Stimulated activated naive CD8-positive, alpha-beta T cell treated with anti-CD3 and anti-CD28 coated beads, Interleukin-15, amount 100 ng/mL, for 72 hours (primary cell): Measurements from ENCODE around the gene ABI2.
A peak's percentile ranks its signal among the peaks of the same experiment; 100 is the strongest.
"Not testable (repeated sequence)": the region's sequence is repeated elsewhere in the genome, so short reads cannot be mapped to it uniquely, and the experiment has no call there.

ENCODE experiments used
- ATAC-seq: fragments of 150-1000 bp; cut with Tn5 transposase; 2 replicates; pipeline ENCODE4 v1.10.0; 2021; ENCODE audit warnings: mild to moderate bottlenecking, moderate library complexity
- DNase-seq, 2 donors: peaks; one replicate each; pipeline ENCODE4 v3.0.0; 2021 to 2022
- H3K27ac Mint-ChIP-seq, 2 donors: one replicate each; pipeline ENCODE4 v1.8.0; 2022; ENCODE audit warnings: mild to moderate bottlenecking in 2 of 2, mixed read lengths in 2 of 2, moderate library complexity in 2 of 2
- H3K27me3 Mint-ChIP-seq: one replicate; pipeline ENCODE4 v1.8.0; 2022; ENCODE audit warnings: mixed read lengths
- H3K4me1 Mint-ChIP-seq: one replicate; pipeline ENCODE4 v1.8.0; 2022; ENCODE audit warnings: mild to moderate bottlenecking, mixed read lengths
- H3K4me3 Mint-ChIP-seq, 2 donors: one replicate each; pipeline ENCODE4 v1.8.0; 2022; ENCODE audit warnings: mild to moderate bottlenecking in 2 of 2, mixed read lengths in 2 of 2, moderate library complexity in 1 of 2
- H3K9me3 Mint-ChIP-seq, 2 donors: one replicate each; pipeline ENCODE4 v1.8.0; 2022; ENCODE audit warnings: mixed read lengths in 2 of 2

Gene ABI2

GRCh38 chr2:203342374-203342773 lies 14.2 kb downstream of the ABI2 start:
- H3K4me1 Mint-ChIP-seq, DNase-seq, H3K9me3 Mint-ChIP-seq, ATAC-seq, H3K27me3 Mint-ChIP-seq, H3K4me3 Mint-ChIP-seq, H3K27ac Mint-ChIP-seq: not testable (repeated sequence)

DNA sequence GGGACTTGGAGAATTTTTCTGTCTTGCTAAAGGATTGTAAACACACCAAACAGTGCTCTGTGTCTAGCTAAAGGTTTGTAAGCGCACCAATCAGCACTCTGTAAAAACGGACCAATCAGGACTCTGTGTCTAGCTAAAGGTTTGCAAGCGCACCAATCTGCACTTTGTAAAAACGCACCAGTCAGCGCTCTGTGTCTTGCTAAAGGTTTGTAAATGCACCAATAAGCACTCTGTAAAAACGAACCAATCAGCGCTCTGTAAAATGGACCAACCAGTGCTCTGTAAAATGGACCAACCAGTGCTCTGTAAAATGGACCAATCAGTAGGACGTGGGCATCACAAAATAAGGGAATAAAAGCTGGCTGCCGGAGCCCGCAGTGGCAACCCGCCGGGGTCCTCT lies 16.5 kb downstream of the ABI2 start:
- Mint-ChIP-seq H3K9me3 (no peaks in the 10 kb centered on the region), H3K27ac (no peak overlapping the region), H3K4me1 (no peaks in the 10 kb centered on the region), H3K27me3 (no peaks in the 10 kb centered on the region), H3K4me3 (no peak overlapping the region)
- DNase-seq (no peak), ATAC-seq (no peak)

GRCh38 chr2:203346612-203347011 lies 18.4 kb downstream of the ABI2 start:
- no peaks in the 10 kb centered on the region for H3K9me3 Mint-ChIP-seq
- H3K27ac Mint-ChIP-seq, result no peak overlapping the region

GRCh38 chr2:203347375-203347774 lies 19.2 kb downstream of the ABI2 start:
- Mint-ChIP-seq H3K4me3 (no peak overlapping the region), H3K9me3 (no peaks in the 10 kb centered on the region), H3K27me3 (no peaks in the 10 kb centered on the region), H3K27ac (no peak overlapping the region), H3K4me1 (no peaks in the 10 kb centered on the region)
- ATAC-seq (no peak), DNase-seq (no peak)

More at GRCh38 chr2:203346612-203347011, 18.4 kb downstream of the ABI2 start:
- ATAC-seq (no peak), DNase-seq (no peak)
- no peaks in the 10 kb centered on the region for H3K27me3 Mint-ChIP-seq
- H3K4me1 Mint-ChIP-seq, result no peaks in the 10 kb centered on the region
- no peak overlapping the region for H3K4me3 Mint-ChIP-seq

DNA sequence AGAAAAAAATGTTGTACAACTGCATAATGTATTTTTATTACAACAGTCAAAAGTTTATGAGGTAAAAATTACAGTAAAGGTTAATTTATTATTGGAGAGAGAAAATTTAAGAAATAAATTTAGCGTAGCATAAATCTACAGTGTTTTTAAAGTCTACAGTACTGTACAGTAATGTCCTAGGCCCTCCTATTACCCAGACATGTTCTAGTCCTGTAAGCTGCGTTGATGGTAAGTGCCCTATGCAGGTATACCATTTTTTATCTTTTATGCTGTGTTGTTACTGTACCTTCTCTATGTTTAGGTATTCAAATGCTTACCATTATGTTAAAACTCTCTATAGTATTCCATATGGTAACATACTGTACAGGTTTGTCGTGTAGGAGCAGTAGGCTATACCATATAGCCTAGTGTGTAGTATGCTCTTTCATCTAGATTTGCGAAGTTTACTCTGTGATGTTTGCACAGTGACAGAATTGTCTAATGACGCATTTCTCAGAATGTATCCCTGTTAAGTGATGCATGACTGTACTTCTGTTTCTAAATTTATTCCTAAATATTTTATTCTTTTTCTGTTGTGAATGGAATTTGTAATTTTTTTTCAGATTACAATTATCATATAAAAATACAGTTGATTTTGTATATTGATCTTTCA lies 24.5 kb downstream of the ABI2 start:
- no peak overlapping the region for H3K27ac Mint-ChIP-seq
- no peaks in the 10 kb centered on the region for H3K27me3 Mint-ChIP-seq
- DNase-seq, result no peak
- no peaks in the 10 kb centered on the region for H3K9me3 Mint-ChIP-seq
- ATAC-seq, result no peak
- H3K4me3 Mint-ChIP-seq, result no peak overlapping the region
- H3K4me1 Mint-ChIP-seq, result no peaks in the 10 kb centered on the region

- H3K27me3 Mint-ChIP-seq, result no peaks in the 10 kb centered on the region
- DNase-seq (no peak), ATAC-seq (no peak)
- H3K27ac Mint-ChIP-seq, result no peak overlapping the region
- no peak overlapping the region for H3K4me3 Mint-ChIP-seq
- H3K4me1 Mint-ChIP-seq, result no peaks in the 10 kb centered on the region
- H3K9me3 Mint-ChIP-seq, result no peaks in the 10 kb centered on the region
Observed at GRCh38 chr2:203354966-203355365, 26.8 kb downstream of the ABI2 start.

DNA sequence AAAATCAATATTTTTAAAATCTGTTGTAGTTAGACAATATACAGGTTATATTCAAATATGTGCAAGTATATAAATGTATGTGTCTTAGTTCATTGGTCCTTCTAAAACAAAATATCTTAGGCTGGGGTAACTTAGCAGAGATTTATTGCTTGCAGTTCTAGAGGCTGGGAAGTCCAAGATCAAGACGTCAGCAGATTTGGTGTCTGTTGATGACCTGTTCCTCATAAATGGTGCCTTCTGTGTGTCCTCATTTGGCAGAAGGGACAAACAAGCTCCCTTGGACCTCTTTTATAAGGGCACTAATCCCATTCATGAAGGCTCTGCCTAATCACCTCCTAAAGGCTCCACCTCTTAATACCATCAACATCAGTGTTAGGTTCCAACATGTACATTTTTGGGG lies 31.3 kb downstream of the ABI2 start:
- Mint-ChIP-seq H3K4me3 (no peak overlapping the region), H3K4me1 (no peaks in the 10 kb centered on the region)
- no peak for DNase-seq

GRCh38 chr2:203360833-203361430 lies 32.7 kb downstream of the ABI2 start:
- no peak for ATAC-seq

More for the DNA sequence above, 31.3 kb downstream of the ABI2 start:
- ATAC-seq, result no peak
- H3K27me3 Mint-ChIP-seq, result no peaks in the 10 kb centered on the region
- no peak overlapping the region for H3K27ac Mint-ChIP-seq
- H3K9me3 Mint-ChIP-seq, result no peaks in the 10 kb centered on the region

GRCh38 chr2:203361495-203361894 lies 33.3 kb downstream of the ABI2 start:
- H3K27ac Mint-ChIP-seq, result peak overlapping the region in 1 of 2 donors; percentile 3
- no peak for DNase-seq
- H3K4me3 Mint-ChIP-seq, result no peak overlapping the region
- no peak for ATAC-seq
- no peaks in the 10 kb centered on the region for H3K27me3 Mint-ChIP-seq
- no peaks in the 10 kb centered on the region for H3K4me1 Mint-ChIP-seq
- H3K9me3 Mint-ChIP-seq, result no peaks in the 10 kb centered on the region

More at GRCh38 chr2:203360833-203361430, 32.7 kb downstream of the ABI2 start:
- Mint-ChIP-seq H3K27ac (no peak overlapping the region), H3K4me1 (no peaks in the 10 kb centered on the region), H3K27me3 (no peaks in the 10 kb centered on the region), H3K9me3 (no peaks in the 10 kb centered on the region), H3K4me3 (no peak overlapping the region)
- no peak for DNase-seq

- Mint-ChIP-seq H3K4me1 (no peaks in the 10 kb centered on the region), H3K4me3 (no peak overlapping the region), H3K27ac (no peak overlapping the region), H3K27me3 (no peaks in the 10 kb centered on the region), H3K9me3 (no peaks in the 10 kb centered on the region)
- no peak for DNase-seq
- ATAC-seq, result no peak
Observed at GRCh38 chr2:203361922-203362321, 33.7 kb downstream of the ABI2 start.

GRCh38 chr2:203366639-203367466 lies 38.7 kb downstream of the ABI2 start:
- Mint-ChIP-seq H3K4me3 (no peak overlapping the region), H3K27ac (no peak overlapping the region), H3K27me3 (no peaks in the 10 kb centered on the region)

GRCh38 chr2:203372706-203373105 lies 44.5 kb downstream of the ABI2 start:
- H3K4me3 Mint-ChIP-seq, result not testable (repeated sequence)

More at GRCh38 chr2:203366639-203367466, 38.7 kb downstream of the ABI2 start:
- ATAC-seq, result no peak
- no peaks in the 10 kb centered on the region for H3K4me1 Mint-ChIP-seq
- H3K9me3 Mint-ChIP-seq, result no peaks in the 10 kb centered on the region
- DNase-seq, result no peak

GRCh38 chr2:203376173-203376572 lies 48.0 kb downstream of the ABI2 start:
- DNase-seq (no peak), ATAC-seq (no peak)
- Mint-ChIP-seq H3K4me1 (no peaks in the 10 kb centered on the region), H3K27ac (no peak overlapping the region), H3K9me3 (no peaks in the 10 kb centered on the region), H3K4me3 (no peak overlapping the region), H3K27me3 (no peaks in the 10 kb centered on the region)

More at GRCh38 chr2:203372706-203373105, 44.5 kb downstream of the ABI2 start:
- H3K27me3 Mint-ChIP-seq, H3K27ac Mint-ChIP-seq, H3K4me1 Mint-ChIP-seq, ATAC-seq, H3K9me3 Mint-ChIP-seq, DNase-seq: not testable (repeated sequence)

DNA sequence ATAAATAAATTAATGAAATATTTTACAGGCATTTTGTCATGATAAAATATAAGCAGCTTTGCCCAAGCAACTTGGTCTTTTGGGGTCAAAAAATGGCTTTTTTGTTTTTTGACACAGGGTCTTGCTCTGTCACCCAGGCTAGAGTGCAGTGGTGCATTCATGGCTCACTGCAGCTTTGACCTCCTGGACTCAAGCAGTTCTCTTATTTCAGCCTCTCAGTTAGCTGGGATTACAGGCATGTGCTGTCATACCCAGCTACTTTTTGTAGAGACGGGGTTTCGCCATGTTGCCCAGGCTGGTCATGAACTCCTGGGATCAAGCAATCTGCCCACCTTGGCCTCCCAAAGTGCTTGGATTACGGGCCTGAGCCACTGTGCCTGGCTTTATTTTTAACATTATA lies 51.0 kb downstream of the ABI2 start:
- H3K27ac Mint-ChIP-seq, result no peak overlapping the region
- DNase-seq, result no peak
- H3K4me1 Mint-ChIP-seq, result no peaks in the 10 kb centered on the region
- H3K27me3 Mint-ChIP-seq, result no peaks in the 10 kb centered on the region
- H3K9me3 Mint-ChIP-seq, result no peaks in the 10 kb centered on the region
- no peak overlapping the region for H3K4me3 Mint-ChIP-seq
- ATAC-seq, result no peak

DNA sequence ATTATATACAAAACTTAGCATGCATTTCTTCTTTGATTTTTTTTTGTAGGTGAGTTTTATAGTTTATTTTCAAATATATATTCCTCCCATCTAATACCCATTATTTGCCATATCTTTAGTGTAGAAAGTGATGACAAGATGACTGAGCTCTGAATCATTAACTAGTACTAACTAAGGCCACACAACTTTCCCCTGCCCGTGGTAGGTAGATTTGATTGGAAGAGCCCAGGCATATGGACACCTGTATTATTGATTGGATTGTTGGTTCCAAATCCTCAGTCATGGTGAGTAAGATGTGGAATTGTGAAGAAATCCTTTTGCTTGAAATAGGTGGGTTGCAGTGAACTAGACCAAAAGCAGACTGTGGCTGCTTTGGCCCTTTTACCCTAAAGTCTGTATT lies 54.8 kb downstream of the ABI2 start:
- H3K4me3 Mint-ChIP-seq, result no peak overlapping the region
- no peaks in the 10 kb centered on the region for H3K27me3 Mint-ChIP-seq
- ATAC-seq, result no peak
- H3K27ac Mint-ChIP-seq, result no peak overlapping the region
- DNase-seq, result no peak
- no peaks in the 10 kb centered on the region for H3K9me3 Mint-ChIP-seq
- no peaks in the 10 kb centered on the region for H3K4me1 Mint-ChIP-seq

GRCh38 chr2:203388153-203388552 lies 60.0 kb downstream of the ABI2 start:
- not testable (repeated sequence) for H3K9me3 Mint-ChIP-seq, DNase-seq, H3K4me3 Mint-ChIP-seq, H3K27ac Mint-ChIP-seq, H3K27me3 Mint-ChIP-seq, H3K4me1 Mint-ChIP-seq, ATAC-seq
